HG02759 (cell line): ENCODE results near the gene RHOBTB1.
"Not testable (repeated sequence)": the region's sequence is repeated elsewhere in the genome, so short reads cannot be mapped to it uniquely, and the experiment has no call there.

ENCODE experiments used
- ATAC-seq: cut with Tn5 transposase; IDR thresholded peaks from one replicate; pipeline ENCODE4 v1.9.1; 2021; ENCODE audit warnings: mild to moderate bottlenecking, moderate library complexity; ENCODE audit not compliant: unreplicated experiment

RHOBTB1 gene

GRCh38 chr10:60869652-60870415 is 74.2 kb downstream of the RHOBTB1 start:
- no peak for ATAC-seq

GRCh38 chr10:60868946-60869345 is 75.0 kb downstream of the RHOBTB1 start:
- ATAC-seq, result no peak

- ATAC-seq, result no peak
Observed at GRCh38 chr10:60865198-60865783, 78.7 kb downstream of the RHOBTB1 start.

GRCh38 chr10:60863796-60864195 is 80.2 kb downstream of the RHOBTB1 start:
- no peak for ATAC-seq

GRCh38 chr10:60862517-60862916 is 81.5 kb downstream of the RHOBTB1 start:
- ATAC-seq, result no peak

GRCh38 chr10:60856405-60856804 is 87.6 kb downstream of the RHOBTB1 start:
- ATAC-seq, result no peak

- ATAC-seq, result no peak
Observed at GRCh38 chr10:60853637-60854036, 90.3 kb downstream of the RHOBTB1 start.

GRCh38 chr10:60853107-60853506 is 90.9 kb downstream of the RHOBTB1 start:
- no peak for ATAC-seq

- ATAC-seq, result no peak
Observed at GRCh38 chr10:60849740-60850139, 94.2 kb downstream of the RHOBTB1 start.

GRCh38 chr10:60849217-60849616 is 94.8 kb downstream of the RHOBTB1 start:
- ATAC-seq, result no peak

GRCh38 chr10:60848680-60849079 is 95.3 kb downstream of the RHOBTB1 start:
- ATAC-seq, result no peak

GRCh38 chr10:60848126-60848525 is 95.9 kb downstream of the RHOBTB1 start:
- ATAC-seq, result no peak

GRCh38 chr10:60846173-60846572 is 97.8 kb downstream of the RHOBTB1 start:
- no peak for ATAC-seq

GRCh38 chr10:60845038-60845437 is 98.9 kb downstream of the RHOBTB1 start:
- ATAC-seq, result no peak

- no peak for ATAC-seq
Observed at GRCh38 chr10:60842694-60843093, 101.3 kb downstream of the RHOBTB1 start.

- not testable (repeated sequence) for ATAC-seq
Observed at GRCh38 chr10:60841227-60841626, 102.8 kb downstream of the RHOBTB1 start.

- no peak for ATAC-seq
Observed at GRCh38 chr10:60835049-60835448, 108.9 kb downstream of the RHOBTB1 start.

- ATAC-seq, result no peak
Observed at GRCh38 chr10:60834401-60834800, 109.6 kb downstream of the RHOBTB1 start.

- ATAC-seq, result not testable (repeated sequence)
Observed at GRCh38 chr10:60832136-60832535, 111.8 kb downstream of the RHOBTB1 start.

GRCh38 chr10:60828489-60828852 is 115.5 kb downstream of the RHOBTB1 start:
- ATAC-seq, result no peak

GRCh38 chr10:60827791-60828488 is 116.0 kb downstream of the RHOBTB1 start:
- ATAC-seq, result no peak

- ATAC-seq, result no peak
Observed at GRCh38 chr10:60825520-60825919, 118.5 kb downstream of the RHOBTB1 start.
